Measurements from ENCODE around the gene PAPOLA.

PAPOLA gene

GRCh38 chr14:96501740-96502620, at the start of gene PAPOLA:
PAPOLA (plus strand) TSS chr14:96502382; CDS start chr14:96502593, 211 bp downstream.
- Histone ChIP-seq H3K4me3 (ENCODE audit: low read length) (peak within 1 kb of the TSS; percentile 94), H3K9me3 (ENCODE audit: insufficient read depth, low read length) (no peaks in the 10 kb centered on the region), H3K4me1 (ENCODE audit: low read length) (peaks cover 23% of the 10 kb centered on the region), H3K9ac (ENCODE audit: low read length) (peak within 1 kb of the TSS; percentile 89), H3K4me2 (ENCODE audit: low read length) (peak within 1 kb of the TSS; percentile 93), H2AFZ (ENCODE audit: low read depth, low read length) (peak within 1 kb of the TSS; percentile 85), H3K79me2 (ENCODE audit: low read length) (peaks cover 62% of the 10 kb centered on the region), H3K27me3 (ENCODE audit: low read depth, low read length) (no peaks in the 10 kb centered on the region), H3K27ac (ENCODE audit: low read length) (peak within 1 kb of the TSS; percentile 72), H3K36me3 (replicated peaks; ENCODE audit: low read depth, low read length) (peaks cover 10% of the 10 kb centered on the region), H4K20me1 (ENCODE audit: insufficient read depth, low read length) (peaks cover 42% of the 10 kb centered on the region)
- TF ChIP-seq CTCF (IDR thresholded peaks at IDR 0.05; ENCODE audit: low read depth, low read length) (peak; percentile 10; the same call in 1 of the 2 replicates), EZH2phosphoT487 (IDR thresholded peaks at IDR 0.05; ENCODE audit: low read depth) (no peak)

GRCh38 chr14:96452684-96453083, 49.5 kb upstream of the PAPOLA start:
- TF ChIP-seq CTCF (IDR thresholded peaks at IDR 0.05; ENCODE audit: low read depth, low read length), result no peak
- no peak for TF ChIP-seq EZH2phosphoT487 (IDR thresholded peaks at IDR 0.05; ENCODE audit: low read depth)
- Histone ChIP-seq H3K9ac (ENCODE audit: low read length) (no peak overlapping the region), H2AFZ (ENCODE audit: low read depth, low read length) (no peak overlapping the region)

GRCh38 chr14:96455588-96455987, 46.6 kb upstream of the PAPOLA start:
- H3K4me1 ChIP-seq (ENCODE audit: low read length), result no peaks in the 10 kb centered on the region

More at GRCh38 chr14:96452684-96453083, 49.5 kb upstream of the PAPOLA start:
- Histone ChIP-seq H3K27ac (ENCODE audit: low read length) (no peak overlapping the region), H4K20me1 (ENCODE audit: insufficient read depth, low read length) (no peaks in the 10 kb centered on the region), H3K4me3 (ENCODE audit: low read length) (no peak overlapping the region), H3K36me3 (replicated peaks; ENCODE audit: low read depth, low read length) (no peaks in the 10 kb centered on the region), H3K79me2 (ENCODE audit: low read length) (no peaks in the 10 kb centered on the region), H3K27me3 (ENCODE audit: low read depth, low read length) (no peaks in the 10 kb centered on the region), H3K9me3 (ENCODE audit: insufficient read depth, low read length) (no peaks in the 10 kb centered on the region), H3K4me1 (ENCODE audit: low read length) (no peaks in the 10 kb centered on the region), H3K4me2 (ENCODE audit: low read length) (no peak overlapping the region)

More at GRCh38 chr14:96455588-96455987, 46.6 kb upstream of the PAPOLA start:
- Histone ChIP-seq H3K4me3 (ENCODE audit: low read length) (no peak overlapping the region), H3K4me2 (ENCODE audit: low read length) (no peak overlapping the region), H3K79me2 (ENCODE audit: low read length) (no peaks in the 10 kb centered on the region), H3K9ac (ENCODE audit: low read length) (no peak overlapping the region), H3K36me3 (replicated peaks; ENCODE audit: low read depth, low read length) (no peaks in the 10 kb centered on the region), H2AFZ (ENCODE audit: low read depth, low read length) (no peak overlapping the region), H4K20me1 (ENCODE audit: insufficient read depth, low read length) (no peaks in the 10 kb centered on the region), H3K27me3 (ENCODE audit: low read depth, low read length) (no peaks in the 10 kb centered on the region), H3K27ac (ENCODE audit: low read length) (no peak overlapping the region), H3K9me3 (ENCODE audit: insufficient read depth, low read length) (no peaks in the 10 kb centered on the region)
- TF ChIP-seq EZH2phosphoT487 (IDR thresholded peaks at IDR 0.05; ENCODE audit: low read depth) (no peak), CTCF (IDR thresholded peaks at IDR 0.05; ENCODE audit: low read depth, low read length) (no peak)
